Measurements from ENCODE around the gene BACH2. TPM values are rescaled to one million over a fixed set of nuclear protein-coding genes. Genes with fewer than 3 reads are reported as not detected.

BACH2 gene
- total and polyA plus RNA-seq, 10 of the 15 experiments (the other 5 are each of a cell fraction or from before 2014, with no cell fraction given): 0.03 to 0.28 (median 0.04) TPM; not detected in 3

GRCh38 chr6:90083891-90084290 is 212.8 kb downstream of the BACH2 start (continued):
- TF ChIP-seq FOXK2 (IDR thresholded peaks at IDR 0.05) (no peak), KDM1A (IDR thresholded peaks at IDR 0.05; ENCODE audit: borderline replicate concordance) (no peak), BACH1 (IDR thresholded peaks at IDR 0.05; ENCODE audit: borderline replicate concordance) (no peak), GABPA (IDR thresholded peaks at IDR 0.05; ENCODE audit: low read depth) (no peak), IKZF2 (IDR thresholded peaks at IDR 0.05) (peak; percentile 43 to 44; a peak in 2 of 4 replicates), HDAC2 (IDR thresholded peaks at IDR 0.05) (no peak), NR2F1 (conservative IDR thresholded peaks at IDR 0.05) (no peak), HCFC1 (IDR thresholded peaks at IDR 0.05; ENCODE audit: low read length) (no peak), NRF1 (conservative IDR thresholded peaks at IDR 0.05; ENCODE audit: low read depth, low read length) (no peak), EP300 (IDR thresholded peaks at IDR 0.05; ENCODE audit: borderline replicate concordance in 1 of 2, control insufficient read depth in 1 of 2, low read depth in 2 of 2, low read length in 2 of 2) (no peak; a peak in 1 of 4 replicates), IRF4 (IDR thresholded peaks at IDR 0.05; ENCODE audit: low read depth, low read length) (peak; percentile 24; the same call in 1 of the 2 replicates), NR2C2 (IDR thresholded peaks at IDR 0.05; ENCODE audit: borderline replicate concordance, control insufficient read depth, insufficient read length, low read depth) (no peak), NFXL1 (IDR thresholded peaks at IDR 0.05; ENCODE audit: borderline replicate concordance) (no peak), SUPT20H (IDR thresholded peaks at IDR 0.05; ENCODE audit: borderline replicate concordance, control insufficient read depth, low read depth, low read length) (no peak), RUNX3 (IDR thresholded peaks at IDR 0.05; ENCODE audit: low read length) (peak; percentile 87), MYC (IDR thresholded peaks at IDR 0.05; ENCODE audit: insufficient read depth, insufficient read length, insufficient replicate concordance, low read length, severe bottlenecking) (no peak), FOXM1 (IDR thresholded peaks at IDR 0.05; ENCODE audit: low read depth, low read length) (no peak)
